DMS79 treated with DMSO at 0.1 percent for 48 hours (cell line): ENCODE measurements around the gene WDCP.

ENCODE experiments used
- DNase-seq: peaks from one replicate; lab custom pipeline; 2025; lab: John Stamatoyannopoulos, UW

WDCP gene

DNA sequence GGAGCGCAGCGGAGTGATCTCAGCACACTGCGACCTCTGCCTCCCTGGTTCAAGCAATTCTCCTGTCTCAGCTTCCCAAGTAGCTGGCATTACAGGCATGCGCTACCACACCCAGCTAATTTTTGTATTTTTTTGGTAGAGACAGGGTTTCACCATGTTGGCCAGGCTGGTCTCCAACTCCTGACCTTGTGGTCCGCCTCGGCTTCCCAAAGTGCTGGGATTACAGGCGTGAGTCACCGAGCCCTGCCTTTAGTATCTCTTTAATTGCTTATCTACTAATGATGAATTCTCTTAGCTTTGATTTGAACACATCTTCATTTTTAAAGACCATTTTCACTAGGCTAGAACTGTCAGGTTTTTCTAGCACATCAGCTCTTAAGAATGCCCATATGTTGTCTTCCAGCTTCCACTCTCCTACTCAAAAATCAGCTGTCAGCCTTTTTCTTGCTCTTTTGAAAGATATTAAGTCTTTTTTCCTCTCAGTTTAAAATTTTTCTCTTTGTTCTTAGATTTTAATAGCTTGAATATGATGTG lies 53.4 kb downstream of the WDCP start:
- no peak for DNase-seq

- DNase-seq: no peak
Measured at GRCh38 chr2:23992931-23993330, 54.3 kb downstream of the WDCP start.

DNA sequence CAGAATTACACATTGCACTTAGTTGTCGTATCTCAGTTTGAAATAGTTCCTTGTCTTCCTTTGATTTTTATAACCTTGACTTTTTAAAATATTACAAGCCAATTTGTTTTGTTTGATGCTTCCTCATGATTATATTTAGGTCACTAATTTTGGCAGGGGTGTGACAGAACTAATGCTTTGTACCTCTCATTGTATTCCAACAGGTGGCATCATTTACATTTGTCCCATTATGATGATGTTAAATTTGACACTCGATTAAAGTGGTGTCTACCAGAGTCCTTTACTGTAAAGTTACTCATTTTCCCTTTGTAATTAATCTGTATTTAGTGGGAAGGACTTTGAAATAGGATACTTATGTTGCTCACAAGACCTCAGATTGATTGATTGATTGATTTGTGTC lies 58.8 kb downstream of the WDCP start:
- no peak for DNase-seq
